Right cardiac atrium (tissue), 5 donors: Measurements from ENCODE around the gene EFNA1. TPM values are rescaled to one million over a fixed set of nuclear protein-coding genes. Genes with fewer than 3 reads are reported as not detected.

Source experiments
- polyA plus RNA-seq: library from polyadenylated mRNA; stranded (reverse); fragments of 200-250 nt; gene quantifications from one replicate; pipeline ENCODE4 v1.2.3, GENCODE V29; 2013
- total RNA-seq, 4 donors: library from RNA; stranded (reverse); fragmentation: NEBNext Ultra II Directional; extraction: Animal tissue kit (Norgen Biotek cat#: 25700); gene quantifications; one replicate each; pipeline ENCODE4 v1.2.1, GENCODE V29; 2021
- donor health status: healthy with polysubstance abuse.
- donor health status: DM: no; HTN: yes; CAD: no.
- donor health status: DM: no; HTN: no; CAD: no.
- donor health status: DM: no; HTN: yes; CAD: no; lungs with severe emphysema.
- donor health status: DM: yes; HTN: yes; CAD: no.

EFNA1 gene
- total and polyA plus RNA-seq, 5 donors: 25.4 to 41.4 (median 35.1) TPM

Other genes starting within 250 kb of the EFNA1 start
- gene PMVK, start 191.2 kb upstream of the EFNA1 start, total RNA-seq: 10 to 100 TPM; 51.5 to 74.3 (median 61.8) TPM
- gene PMVK, start 191.2 kb upstream of the EFNA1 start, polyA plus RNA-seq: 74.0 TPM
- 100 to 1,000 TPM in 1 of 4 donors, 10 to 100 TPM in 3; 84.8 to 104 (median 90.1) TPM for gene PBXIP1, start 171.8 kb upstream of the EFNA1 start, total RNA-seq
- gene PBXIP1, start 171.8 kb upstream of the EFNA1 start, polyA plus RNA-seq: 82.9 TPM
- 10 to 100 TPM; 14.6 to 22.0 (median 18.6) TPM for gene PYGO2, start 166.1 kb upstream of the EFNA1 start, total RNA-seq
- gene PYGO2, start 166.1 kb upstream of the EFNA1 start, polyA plus RNA-seq: 14.3 TPM
- gene SHC1, start 157.1 kb upstream of the EFNA1 start, total RNA-seq: 10 to 100 TPM; 63.2 to 81.7 (median 71.4) TPM
- gene SHC1, start 157.1 kb upstream of the EFNA1 start, polyA plus RNA-seq: 37.9 TPM
- gene CKS1B, start 153.2 kb upstream of the EFNA1 start, total RNA-seq: 10 to 100 TPM; 19.9 to 28.1 (median 23.4) TPM
- 28.9 TPM for gene CKS1B, start 153.2 kb upstream of the EFNA1 start, polyA plus RNA-seq
- 10 to 100 TPM; 22.8 to 32.7 (median 25.2) TPM for gene FLAD1, start 144.5 kb upstream of the EFNA1 start, total RNA-seq
- 25.3 TPM for gene FLAD1, start 144.5 kb upstream of the EFNA1 start, polyA plus RNA-seq
- gene LENEP, start 134.3 kb upstream of the EFNA1 start, total RNA-seq: not detected
- gene LENEP, start 134.3 kb upstream of the EFNA1 start, polyA plus RNA-seq: not detected
- gene ZBTB7B, start 125.1 kb upstream of the EFNA1 start, total RNA-seq: 10 to 100 TPM; 40.3 to 66.6 (median 52.7) TPM
- 41.7 TPM for gene ZBTB7B, start 125.1 kb upstream of the EFNA1 start, polyA plus RNA-seq
- under 1 TPM in 3 of 4 donors, not detected in 1; 0.25 to 0.33 (median 0.32) TPM for gene DCST2, start 94.1 kb upstream of the EFNA1 start, total RNA-seq
- gene DCST2, start 94.1 kb upstream of the EFNA1 start, polyA plus RNA-seq: 0.23 TPM
- not detected for gene DCST1, start 94.1 kb upstream of the EFNA1 start, total RNA-seq
- not detected for gene DCST1, start 94.1 kb upstream of the EFNA1 start, polyA plus RNA-seq
- gene ADAM15, start 76.6 kb upstream of the EFNA1 start, total RNA-seq: 100 to 1,000 TPM in 1 of 4 donors, 10 to 100 TPM in 3; 51.2 to 106 (median 63.6) TPM
- gene ADAM15, start 76.6 kb upstream of the EFNA1 start, polyA plus RNA-seq: 68.4 TPM
- gene EFNA4, start 64.1 kb upstream of the EFNA1 start, total RNA-seq: 1 to 10 TPM; 3.3 to 4.2 (median 3.7) TPM
- 3.0 TPM for gene EFNA4, start 64.1 kb upstream of the EFNA1 start, polyA plus RNA-seq
- 1 to 10 TPM in 3 of 4 donors, under 1 TPM in 1; 0.78 to 1.9 (median 1.2) TPM for gene EFNA3, start 49.0 kb upstream of the EFNA1 start, total RNA-seq
- 1.1 TPM for gene EFNA3, start 49.0 kb upstream of the EFNA1 start, polyA plus RNA-seq
- gene SLC50A1, start 8.0 kb downstream of the EFNA1 start, total RNA-seq: 10 to 100 TPM in 2 of 4 donors, 1 to 10 TPM in 2; 8.1 to 10.1 (median 9.3) TPM
- gene SLC50A1, start 8.0 kb downstream of the EFNA1 start, polyA plus RNA-seq: 13.6 TPM
- gene DPM3, start 12.7 kb downstream of the EFNA1 start, total RNA-seq: 10 to 100 TPM; 71.2 to 81.6 (median 74.6) TPM
- 186 TPM for gene DPM3, start 12.7 kb downstream of the EFNA1 start, polyA plus RNA-seq
- gene KRTCAP2, start 45.4 kb downstream of the EFNA1 start, total RNA-seq: 100 to 1,000 TPM; 122 to 150 (median 130) TPM
- 217 TPM for gene KRTCAP2, start 45.4 kb downstream of the EFNA1 start, polyA plus RNA-seq
- gene TRIM46, start 46.0 kb downstream of the EFNA1 start, total RNA-seq: under 1 TPM; 0.17 to 0.37 (median 0.26) TPM
- gene TRIM46, start 46.0 kb downstream of the EFNA1 start, polyA plus RNA-seq: 0.18 TPM
- gene THBS3, start 80.0 kb downstream of the EFNA1 start, total RNA-seq: 10 to 100 TPM; 16.5 to 33.4 (median 20.1) TPM
- gene THBS3, start 80.0 kb downstream of the EFNA1 start, polyA plus RNA-seq: 19.6 TPM
- gene MTX1, start 80.8 kb downstream of the EFNA1 start, total RNA-seq: 10 to 100 TPM; 20.1 to 24.3 (median 21.1) TPM
- 31.9 TPM for gene MTX1, start 80.8 kb downstream of the EFNA1 start, polyA plus RNA-seq
- 10 to 100 TPM; 14.2 to 22.3 (median 15.8) TPM for gene ENTREP3, start 127.6 kb downstream of the EFNA1 start, total RNA-seq
- gene ENTREP3, start 127.6 kb downstream of the EFNA1 start, polyA plus RNA-seq: 9.4 TPM
- gene SCAMP3, start 134.5 kb downstream of the EFNA1 start, total RNA-seq: 10 to 100 TPM; 50.3 to 65.2 (median 54.9) TPM
- 59.3 TPM for gene SCAMP3, start 134.5 kb downstream of the EFNA1 start, polyA plus RNA-seq
- 10 to 100 TPM; 19.4 to 26.2 (median 22.5) TPM for gene CLK2, start 145.6 kb downstream of the EFNA1 start, total RNA-seq
- gene CLK2, start 145.6 kb downstream of the EFNA1 start, polyA plus RNA-seq: 21.8 TPM
- gene HCN3, start 149.6 kb downstream of the EFNA1 start, total RNA-seq: 1 to 10 TPM in 2 of 4 donors, under 1 TPM in 2; 0.92 to 1.4 (median 1.1) TPM
- 0.77 TPM for gene HCN3, start 149.6 kb downstream of the EFNA1 start, polyA plus RNA-seq
- gene PKLR, start 173.6 kb downstream of the EFNA1 start, total RNA-seq: not detected
- not detected for gene PKLR, start 173.6 kb downstream of the EFNA1 start, polyA plus RNA-seq
- 100 to 1,000 TPM in 2 of 4 donors, 10 to 100 TPM in 2; 78.9 to 113 (median 99.1) TPM for gene FDPS, start 181.0 kb downstream of the EFNA1 start, total RNA-seq
- 103 TPM for gene FDPS, start 181.0 kb downstream of the EFNA1 start, polyA plus RNA-seq
- gene RUSC1, start 193.0 kb downstream of the EFNA1 start, total RNA-seq: 10 to 100 TPM; 20.8 to 29.7 (median 24.5) TPM
- gene RUSC1, start 193.0 kb downstream of the EFNA1 start, polyA plus RNA-seq: 23.2 TPM